H1 (cell line): ENCODE results near the gene TMPRSS4. TPM values are rescaled to one million over a fixed set of nuclear protein-coding genes. Genes with fewer than 3 reads are reported as not detected.

ENCODE experiments used
- CTCF ChIA-PET: fragments of 300-600 bp; sonication (Branson Sonifier 250); formaldehyde crosslinking; loops from one replicate; lab custom pipeline; 2021; ENCODE audit not compliant: partially characterized antibody; lab: Charles Lee
- POLR2A ChIA-PET: fragments of 300-600 bp; sonication (Branson Sonifier 250); formaldehyde crosslinking; loops from one replicate; lab custom pipeline; 2021; ENCODE audit warnings: inconsistent platforms; ENCODE audit not compliant: partially characterized antibody; lab: Charles Lee
- DNase-seq, 2 experiments: peaks; one replicate each; pipeline versions ENCODE4 v3.0.0 to v3.0.0-alpha.2; 2010 to 2022; ENCODE audit warnings: low spot score in 2 of 2, low read depth in 1 of 2, mixed read lengths in 1 of 2
- FAIRE-seq: peaks from 2 replicates; lab custom pipeline; 2011; peaks lifted over from hg19 to GRCh38; lab: Jason Lieb, UNC
- H2AFZ ChIP-seq: 2 replicates; pipeline ENCODE4 v1.8.1; 2012; ENCODE audit warnings: low read length, inconsistent platforms
- H2AK5ac ChIP-seq: 2 replicates; pipeline ENCODE4 v1.6.1; 2013; ENCODE audit warnings: low read depth, low read length
- H2BK120ac ChIP-seq: replicated peaks from 2 replicates; pipeline ENCODE3; 2013; ENCODE audit warnings: low read depth, low read length, inconsistent platforms
- H2BK12ac ChIP-seq: 2 replicates; pipeline ENCODE4 v1.6.1; 2013; ENCODE audit warnings: low read depth, low read length
- H2BK15ac ChIP-seq: 2 replicates; pipeline ENCODE4 v1.6.1; 2013; ENCODE audit warnings: low read length
- H2BK20ac ChIP-seq: 2 replicates; pipeline ENCODE4 v1.6.1; 2013; ENCODE audit warnings: low read length
- H2BK5ac ChIP-seq: 2 replicates; pipeline ENCODE4 v1.6.1; 2013; ENCODE audit warnings: low read depth, low read length
- H3K14ac ChIP-seq: 2 replicates; pipeline ENCODE4 v1.6.1; 2013; ENCODE audit warnings: inconsistent platforms; ENCODE audit not compliant: insufficient read length
- H3K18ac ChIP-seq: 2 replicates; pipeline ENCODE4 v1.6.1; 2013; ENCODE audit warnings: low read length; ENCODE audit errors: extremely low read depth
- H3K23ac ChIP-seq: 2 replicates; pipeline ENCODE4 v1.6.1; 2013; ENCODE audit warnings: inconsistent platforms; ENCODE audit not compliant: insufficient read length
- H3K23me2 ChIP-seq: 2 replicates; pipeline ENCODE4 v1.6.1; 2013; ENCODE audit warnings: low read depth, low read length
- H3K27ac ChIP-seq: 2 replicates; pipeline ENCODE4 v1.6.1; 2011; ENCODE audit warnings: low read depth, low read length, inconsistent platforms
- H3K27me3 ChIP-seq, 4 experiments: replicated peaks in 1 of 4; 1 replicate in 1 of 4; 2 replicates in 3 of 4; pipeline versions ENCODE4 v1.6.1 to v1.8.1; 2011 to 2013; ENCODE audit warnings: low read length in 3 of 4, mild to moderate bottlenecking in 3 of 4, inconsistent platforms in 2 of 4, mixed read lengths in 2 of 4, moderate library complexity in 1 of 4; ENCODE audit not compliant: control insufficient read depth in 3 of 4, insufficient read depth in 3 of 4; ENCODE audit errors: extremely low read depth in 1 of 4
- H3K36me3 ChIP-seq, 4 experiments: 2 replicates each; pipeline versions ENCODE4 v1.6.1 to v1.8.1; 2011 to 2013; ENCODE audit warnings: mild to moderate bottlenecking in 4 of 4, low read length in 3 of 4, moderate library complexity in 2 of 4, control low read depth in 1 of 4, inconsistent platforms in 1 of 4; ENCODE audit not compliant: insufficient read depth in 4 of 4, control insufficient read depth in 2 of 4
- H3K4ac ChIP-seq: replicated peaks from 2 replicates; pipeline ENCODE3; 2013; ENCODE audit warnings: low read length, low read depth, mixed read lengths, inconsistent platforms; ENCODE audit not compliant: insufficient read length
- H3K4me1 ChIP-seq, 4 experiments: replicated peaks in 1 of 4; 1 replicate in 1 of 4; 2 replicates in 3 of 4; pipeline versions ENCODE4 v1.6.1 to v1.8.1; 2011 to 2013; ENCODE audit warnings: low read length in 3 of 4, inconsistent platforms in 2 of 4, mixed read lengths in 1 of 4; ENCODE audit not compliant: insufficient read depth in 4 of 4, control insufficient read depth in 3 of 4
- H3K4me2 ChIP-seq, 2 experiments: 2 replicates each; pipeline versions ENCODE4 v1.6.1 to v1.8.1; 2011 to 2013; ENCODE audit warnings: low read depth in 2 of 2, low read length in 2 of 2, control low read depth in 1 of 2, inconsistent platforms in 1 of 2, mild to moderate bottlenecking in 1 of 2; ENCODE audit not compliant: insufficient read depth in 1 of 2
- H3K4me3 ChIP-seq, 4 experiments: fragments of 200-600, 300-600 bp in 1 of 4; sonication (generic), shearing (Covaris generic), sonication (Bioruptor Twin) in 1 of 4; 2 replicates each; pipeline versions ENCODE4 v1.5.1 to v1.8.1; 2011 to 2016; ENCODE audit warnings: low read length in 4 of 4, low read depth in 3 of 4, control low read depth in 2 of 4, inconsistent platforms in 2 of 4, mild to moderate bottlenecking in 2 of 4, mixed read lengths in 1 of 4, moderate library complexity in 1 of 4; ENCODE audit not compliant: insufficient read depth in 2 of 4; ENCODE audit errors: extremely low read depth in 1 of 4
- H3K56ac ChIP-seq: replicated peaks from 2 replicates; pipeline ENCODE3; 2013; ENCODE audit warnings: low read depth, mild to moderate bottlenecking, mixed read lengths, low read length, inconsistent platforms; ENCODE audit not compliant: insufficient read length
- H3K79me1 ChIP-seq: 2 replicates; pipeline ENCODE4 v1.6.1; 2013; ENCODE audit warnings: low read depth, low read length, control low read depth
- H3K79me2 ChIP-seq, 2 experiments: 2 replicates each; pipeline versions ENCODE4 v1.6.1 to v1.8.1; 2012 to 2013; ENCODE audit warnings: low read length in 2 of 2, mild to moderate bottlenecking in 2 of 2, inconsistent platforms in 1 of 2; ENCODE audit not compliant: insufficient read depth in 2 of 2, control insufficient read depth in 1 of 2
- H3K9ac ChIP-seq, 4 experiments: replicated peaks in 1 of 4; 1 replicate in 1 of 4; 2 replicates in 3 of 4; pipeline versions ENCODE4 v1.6.1 to v1.8.1; 2011 to 2013; ENCODE audit warnings: low read depth in 3 of 4, low read length in 3 of 4, control low read depth in 2 of 4, mild to moderate bottlenecking in 2 of 4, moderate library complexity in 2 of 4, inconsistent platforms in 1 of 4; ENCODE audit errors: extremely low read depth in 1 of 4
- H3K9me3 ChIP-seq, 2 experiments: 2 replicates each; pipeline versions ENCODE4 v1.6.1 to v1.8.1; 2012 to 2013; ENCODE audit warnings: mild to moderate bottlenecking in 2 of 2, moderate library complexity in 2 of 2, control low read depth in 1 of 2, inconsistent platforms in 1 of 2, low read depth in 1 of 2, low read length in 1 of 2, mixed read lengths in 1 of 2; ENCODE audit not compliant: insufficient read depth in 2 of 2
- H4K20me1 ChIP-seq, 2 experiments: replicated peaks in 1 of 2; 2 replicates each; pipeline versions ENCODE3 to v1.8.1; 2011 to 2013; ENCODE audit warnings: inconsistent platforms in 2 of 2, low read length in 2 of 2, mild to moderate bottlenecking in 1 of 2; ENCODE audit not compliant: insufficient read depth in 2 of 2, control insufficient read depth in 1 of 2
- H4K5ac ChIP-seq: 2 replicates; pipeline ENCODE4 v1.6.1; 2013; ENCODE audit warnings: low read length, low read depth, mixed read lengths, inconsistent platforms; ENCODE audit not compliant: insufficient read length
- H4K8ac ChIP-seq: 2 replicates; pipeline ENCODE4 v1.8.0; 2013; ENCODE audit warnings: mild to moderate bottlenecking, moderate library complexity, low read length, inconsistent platforms; ENCODE audit not compliant: insufficient read depth; ENCODE audit errors: extremely low read depth
- H4K91ac ChIP-seq: replicated peaks from 2 replicates; pipeline ENCODE3; 2013; ENCODE audit warnings: low read length, mixed read lengths, inconsistent platforms; ENCODE audit not compliant: insufficient read length
- BCL11A ChIP-seq, 2 experiments: IDR thresholded peaks; one replicate each; pipeline ENCODE4 v1.6.1; 2011; ENCODE audit warnings: low read depth in 2 of 2, low read length in 2 of 2, mild to moderate bottlenecking in 2 of 2
- CTCF ChIP-seq, 3 experiments: IDR thresholded peaks; 1 replicate in 2 of 3; 2 replicates in 1 of 3; pipeline versions ENCODE4 v1.5.1 to v1.6.1; 2011; ENCODE audit warnings: low read length in 3 of 3, mild to moderate bottlenecking in 3 of 3, inconsistent platforms in 2 of 3, low read depth in 1 of 3, moderate library complexity in 1 of 3; ENCODE audit not compliant: insufficient read depth in 1 of 3; ENCODE audit errors: control extremely low read depth in 1 of 3
- EZH2 ChIP-seq: fragments of 200-600 bp; sonication (generic); IDR thresholded peaks from 2 replicates; pipeline ENCODE4 v1.7.1; 2012; ENCODE audit warnings: low read depth, mild to moderate bottlenecking, moderate library complexity, low read length, inconsistent platforms; ENCODE audit not compliant: severe bottlenecking
- WGBS, 2 experiments: shearing (Covaris generic) in 1 of 2; methylation state at CpG; one replicate each; pipeline versions ENCODE4 v1.1.6 to v1.1.7; 2013 to 2015; ENCODE audit warnings: low lambda C conversion rate in 2 of 2, mixed read lengths in 2 of 2, inconsistent platforms in 1 of 2, low coverage in 1 of 2, missing lambda C conversion rate in 1 of 2; ENCODE audit not compliant: insufficient replicate concordance in 2 of 2, insufficient coverage in 1 of 2, insufficient read length in 1 of 2; ENCODE audit errors: extremely low coverage in 1 of 2, missing lambda C conversion rate in 1 of 2; 5-methylcytosine and 5-hydroxymethylcytosine counted together
- polyA plus RNA-seq, 7 experiments: library from polyadenylated mRNA; depleted of rRNA in 3 of 7; stranded (reverse) in 5 of 7; unstranded in 2 of 7; fragments of >200 nt in 5 of 7; fragments of 200-250 nt in 2 of 7; gene quantifications; 1 replicate in 5 of 7; 2 replicates in 1 of 7; 4 replicates in 1 of 7; pipeline versions ENCODE4 v1.2.1 to v1.2.3, GENCODE V29; 2011 to 2013; ENCODE audit warnings: missing spikeins in 2 of 7, mixed read lengths in 2 of 7
- total RNA-seq: library from RNA; stranded (reverse); fragmentation: NEBNext Ultra II Directional; extraction: Animal tissue kit (Norgen Biotek cat#: 25700); gene quantifications from 2 replicates; pipeline ENCODE4 v1.2.1, GENCODE V29; 2021

Gene TMPRSS4
- total and polyA plus RNA-seq, 2 of the 8 experiments (the other 6 are each of a cell fraction or from before 2014, with no cell fraction given), result 0.11 to 0.58 TPM

GRCh38 chr11:118114266-118114665 is 37.4 kb downstream of the TMPRSS4 start:
- H3K79me1 ChIP-seq, result no peaks in the 10 kb centered on the region
- H2AFZ ChIP-seq, result no peak overlapping the region
- H3K9me3 ChIP-seq, result no peaks in the 10 kb centered on the region
- H3K4me2 ChIP-seq, result no peak overlapping the region
- no peak overlapping the region for H3K14ac ChIP-seq
- H3K23ac ChIP-seq, result no peak overlapping the region
- H3K27me3 ChIP-seq, result no peaks in the 10 kb centered on the region; a peak in 1 of 7 replicates
- H3K18ac ChIP-seq, result no peak overlapping the region; the same call in 1 of the 2 replicates
- ChIA-PET POLR2A (interaction anchor here (1.0 kb wide), 1 partner anchor 12 kb away, joined by 3 read pairs; no protein-coding TSS in a partner anchor), CTCF (interaction anchor here (0.9 to 2.1 kb wide), 10 partner anchors 10 to 163 kb away, joined by 3 to 7 read pairs (median 4); no protein-coding TSS in a partner anchor)
- H4K91ac ChIP-seq, result no peak overlapping the region
- no peaks in the 10 kb centered on the region for H3K79me2 ChIP-seq
- FAIRE-seq, result no peak
- H3K56ac ChIP-seq, result no peak overlapping the region
- H3K23me2 ChIP-seq, result no peaks in the 10 kb centered on the region
- H2BK20ac ChIP-seq, result no peak overlapping the region
- no peak overlapping the region for H4K8ac ChIP-seq
- DNase-seq, result no peak
- no peak overlapping the region for H3K27ac ChIP-seq
- no peak overlapping the region for H3K4me3 ChIP-seq
- no peak overlapping the region for H3K9ac ChIP-seq
- no peak overlapping the region for H4K5ac ChIP-seq
- peak in 2 of 3 experiments; percentile 13 to 44; a peak in 2 of 4 replicates for TF ChIP-seq CTCF (IDR thresholded peaks at IDR 0.05; ENCODE audit: control extremely low read depth in 1 of 3, insufficient read depth in 1 of 3, low read depth in 1 of 3, low read length in 3 of 3)
- TF ChIP-seq BCL11A (IDR thresholded peaks at IDR 0.05; ENCODE audit: low read depth in 2 of 2, low read length in 2 of 2), result no peak
- TF ChIP-seq EZH2, result no peak
- no peak overlapping the region for H2BK12ac ChIP-seq
- no peak overlapping the region for H2AK5ac ChIP-seq
- H3K36me3 ChIP-seq, result no peaks in the 10 kb centered on the region
- no peak overlapping the region for H2BK15ac ChIP-seq
- no peak overlapping the region for H2BK120ac ChIP-seq
- H4K20me1 ChIP-seq, result no peaks in the 10 kb centered on the region
- no peak overlapping the region for H3K4ac ChIP-seq
- WGBS, 2 experiments, result 64% methylated on average over 1 of the region's 1 CpG; no CpG with 5 or more reads in 1 of the 2 experiments
- H2BK5ac ChIP-seq, result no peak overlapping the region
- peaks cover 0 to 7% (median 2%) of the 10 kb centered on the region in 4 experiments; a peak in 2 of 7 replicates for H3K4me1 ChIP-seq
